Ovary (tissue), 3 donors: Measurements from ENCODE around the gene ADAMTS14.

Experiments used
- CTCF ChIP-seq, 3 donors: fragments of 450-650 bp in 2 of 3; fragments of 200-600 bp in 1 of 3; IDR thresholded peaks; one replicate each; pipeline versions ENCODE4 v1.5.1 to v1.8.0; 2016 to 2022; ENCODE audit warnings: antibody characterized with exemption in 3 of 3, mild to moderate bottlenecking in 1 of 3
- EP300 ChIP-seq: sonication (generic); formaldehyde crosslinking; IDR thresholded peaks from one replicate; pipeline ENCODE4 v1.6.1; 2017; ENCODE audit warnings: antibody characterized with exemption
- donor health status: DM: no; HTN: no; CAD: no.

GRCh38 chr10:70626056-70626455, 46.2 kb upstream of the ADAMTS14 start:
- TF ChIP-seq CTCF (IDR thresholded peaks at IDR 0.05) (no peak), EP300 (no peak)
